Measurements from ENCODE around the gene PDE7B.

The PDE7B gene

GRCh38 chr6:136012198-136012887 lies 160.8 kb downstream of the PDE7B start:
- DNase-seq (ENCODE audit: low read depth): no peak
- no peak for TF ChIP-seq CTCF (IDR thresholded peaks at IDR 0.05; ENCODE audit: control insufficient read depth, extremely low read depth, insufficient read depth)
- no peak overlapping the region for H3K4me3 ChIP-seq (ENCODE audit: low read depth, low read length)

DNA sequence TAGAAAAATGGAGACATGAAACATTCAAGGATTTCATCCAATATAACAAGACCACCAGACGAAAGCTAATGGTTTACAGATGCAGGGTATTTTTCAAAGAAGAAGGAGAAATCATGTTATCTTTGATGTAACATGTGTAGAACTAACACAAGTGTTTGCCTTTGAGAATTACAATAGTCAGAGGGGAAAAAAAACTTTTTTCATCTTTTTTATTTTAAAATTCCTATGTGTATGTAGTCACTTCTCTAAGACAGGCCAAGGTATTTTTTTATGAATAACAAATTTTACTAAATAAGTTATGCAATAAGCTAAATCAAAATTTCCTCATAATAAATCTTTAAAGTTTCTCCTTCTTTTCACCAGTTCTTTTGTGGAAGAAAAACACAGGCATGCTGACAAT lies 161.4 kb downstream of the PDE7B start:
- DNase-seq (ENCODE audit: low read depth): no peak
- no peak for TF ChIP-seq CTCF (IDR thresholded peaks at IDR 0.05; ENCODE audit: control insufficient read depth, extremely low read depth, insufficient read depth)
- no peak overlapping the region for H3K4me3 ChIP-seq (ENCODE audit: low read depth, low read length)

DNA sequence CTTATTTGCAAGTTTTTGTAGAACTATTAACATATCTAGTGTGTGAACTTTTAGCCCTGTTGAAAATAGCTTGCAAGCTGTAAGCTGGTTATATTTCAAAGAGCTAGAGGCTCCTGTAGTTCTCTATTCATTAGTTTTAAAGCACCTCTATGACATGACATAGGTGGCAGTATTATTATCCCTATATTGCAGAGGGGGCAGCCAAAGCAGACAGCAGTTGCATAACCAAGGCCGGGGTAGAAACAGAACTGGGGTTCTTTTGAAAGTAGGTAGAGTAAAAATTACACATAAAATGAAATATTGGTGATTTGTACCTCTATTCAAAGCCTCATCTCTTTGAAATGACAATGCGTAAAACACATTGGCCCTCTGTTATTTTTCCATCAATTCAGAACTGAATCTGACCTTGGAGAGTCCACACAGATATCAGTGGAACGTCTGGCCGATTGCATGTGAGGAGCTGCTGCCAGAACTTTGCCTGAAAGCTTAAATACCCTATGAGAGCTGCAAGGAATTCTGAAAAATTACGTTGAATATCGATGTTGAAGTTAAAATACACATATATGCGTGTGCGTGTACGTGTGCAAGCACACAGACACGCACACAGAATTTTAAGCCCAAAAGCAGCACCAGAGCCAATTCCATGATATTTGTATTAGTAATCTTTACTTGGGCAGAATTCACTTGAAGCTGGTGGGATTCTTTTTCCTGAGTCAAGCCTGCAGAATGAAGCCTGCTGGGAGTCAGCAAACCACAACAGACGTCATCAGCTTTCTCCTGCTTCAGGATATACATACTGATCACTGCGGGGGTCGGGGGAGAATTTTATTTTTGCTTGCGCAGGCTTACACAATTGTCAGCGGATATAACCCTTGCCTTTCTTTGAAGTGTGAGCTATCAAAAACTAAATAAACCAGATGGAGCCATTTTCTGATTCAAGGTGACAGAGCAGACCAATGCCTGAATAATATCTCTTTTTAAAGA lies 163.2 kb downstream of the PDE7B start:
- DNase-seq (ENCODE audit: low read depth): no peak
- no peak overlapping the region for H3K4me3 ChIP-seq (ENCODE audit: low read depth, low read length)
- TF ChIP-seq CTCF (IDR thresholded peaks at IDR 0.05; ENCODE audit: control insufficient read depth, extremely low read depth, insufficient read depth): no peak

- no peak for DNase-seq (ENCODE audit: low read depth)
- no peak overlapping the region for H3K4me3 ChIP-seq (ENCODE audit: low read depth, low read length)
- TF ChIP-seq CTCF (IDR thresholded peaks at IDR 0.05; ENCODE audit: control insufficient read depth, extremely low read depth, insufficient read depth): no peak
Observed at GRCh38 chr6:136015531-136015930, 164.0 kb downstream of the PDE7B start.

DNA sequence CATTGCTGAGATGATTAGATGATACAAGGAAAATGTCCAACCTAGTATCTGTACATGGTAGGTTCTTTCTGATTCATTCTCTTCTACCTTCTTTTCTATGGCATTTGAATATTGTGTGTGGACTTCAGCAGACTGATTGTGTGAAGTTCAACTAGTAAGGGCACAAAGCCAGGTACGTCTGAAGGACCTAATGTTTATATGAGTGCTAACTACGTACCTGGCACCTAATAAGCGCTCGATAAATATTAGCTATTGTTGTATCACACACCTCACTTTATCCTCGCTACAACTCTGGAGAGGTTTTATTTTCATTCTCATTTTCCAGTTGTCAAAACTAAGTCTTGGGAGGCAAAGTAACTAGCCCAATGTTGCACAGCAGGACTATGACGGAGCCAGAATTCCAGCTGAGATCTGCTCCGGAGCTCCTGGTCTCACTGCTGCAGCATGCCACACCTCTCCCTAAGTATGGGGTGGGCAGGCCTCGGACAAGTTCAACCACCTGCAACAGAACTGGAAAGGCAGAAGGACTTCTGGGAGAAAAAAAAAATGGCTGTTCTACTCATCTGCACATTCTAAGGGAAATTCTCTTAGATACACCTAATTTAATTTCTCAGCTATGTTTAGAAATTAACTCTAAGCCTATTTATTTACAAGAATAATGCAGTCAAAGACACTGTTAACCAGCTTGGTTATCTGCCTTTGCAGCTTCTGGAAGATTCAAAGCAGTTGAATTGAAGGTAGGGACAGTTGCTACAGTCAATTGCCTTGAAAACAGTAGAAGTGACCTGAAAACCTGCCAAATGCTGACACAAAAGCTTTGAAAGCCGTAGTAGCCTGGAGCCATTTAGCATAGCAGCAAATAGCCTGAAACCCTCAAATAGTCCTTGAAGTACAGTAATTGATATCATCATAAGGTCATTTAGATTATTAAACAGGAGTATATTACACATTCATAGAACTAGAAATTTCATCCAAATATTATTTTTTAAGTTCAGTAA lies 165.0 kb downstream of the PDE7B start:
- DNase-seq (ENCODE audit: low read depth): no peak

More for the DNA sequence above, 165.0 kb downstream of the PDE7B start:
- H3K4me3 ChIP-seq (ENCODE audit: low read depth, low read length): no peak overlapping the region
- TF ChIP-seq CTCF (IDR thresholded peaks at IDR 0.05; ENCODE audit: control insufficient read depth, extremely low read depth, insufficient read depth): no peak
